Measurements from ENCODE around the gene MAPKAPK2.

- TF ChIP-seq MEIS1 (CRISPR knock-in tag; IDR thresholded peaks at IDR 0.05; ENCODE audit: borderline replicate concordance) (no peak), ZNF514 (tag by site-specific recombination; IDR thresholded peaks at IDR 0.05) (no peak), KLF16 (tag by site-specific recombination; IDR thresholded peaks at IDR 0.05) (no peak), YY1 (tag by site-specific recombination; IDR thresholded peaks at IDR 0.05) (no peak), ZNF266 (tag by site-specific recombination; IDR thresholded peaks at IDR 0.05; ENCODE audit: low read depth) (no peak), TSHZ1 (tag by site-specific recombination; IDR thresholded peaks at IDR 0.05; ENCODE audit: borderline replicate concordance) (no peak), CTCF (tag by site-specific recombination; IDR thresholded peaks at IDR 0.05) (no peak), ZNF211 (tag by site-specific recombination; IDR thresholded peaks at IDR 0.05; ENCODE audit: low read depth) (no peak), ZNF645 (tag by site-specific recombination; IDR thresholded peaks at IDR 0.05) (no peak)
Measured at GRCh38 chr1:206672011-206672688, 12.6 kb upstream of the MAPKAPK2 start.

Measured in HEK293 (cell line).